Stimulated activated CD4-positive, alpha-beta T cell treated with anti-CD3 and anti-CD28 coated beads, Interleukin-15, amount 100 ng/mL, for 24 hours (primary cell): ENCODE results near the gene KCND1.
"Not testable (repeated sequence)": the region's sequence is repeated elsewhere in the genome, so short reads cannot be mapped to it uniquely, and the experiment has no call there.

ENCODE experiments used
- DNase-seq: peaks from one replicate; pipeline ENCODE4 v3.0.0-alpha.2; 2020

KCND1 gene

GRCh38 chrX:48971249-48972219 lies at the start of gene KCND1:
KCND1 (minus strand) TSS chrX:48971844; CDS start chrX:48970271, 1,573 bp downstream.
- DNase-seq, result peak; percentile 35

GRCh38 chrX:49019599-49020249 lies 48.1 kb upstream of the KCND1 start:
- no peak for DNase-seq

GRCh38 chrX:49019050-49019449 lies 47.4 kb upstream of the KCND1 start:
- no peak for DNase-seq

- DNase-seq, result no peak
These were observed 32.1 kb upstream of the KCND1 start for GRCh38 chrX:49003696-49004095.

- DNase-seq, result peak; percentile 78
These were observed 30.7 kb upstream of the KCND1 start, which contains the start of gene GRIPAP1 for GRCh38 chrX:49002091-49002935. GRIPAP1 (minus strand) TSS chrX:49002264; CDS start chrX:49002229, 35 bp downstream.

GRCh38 chrX:49001521-49002090 lies 30.0 kb upstream of the KCND1 start:
- DNase-seq, result peak; percentile 57

GRCh38 chrX:49000636-49001035 lies 29.0 kb upstream of the KCND1 start:
- no peak for DNase-seq

- no peak for DNase-seq
These were observed 27.4 kb upstream of the KCND1 start for GRCh38 chrX:48999030-48999429.

- DNase-seq, result no peak
These were observed 26.7 kb upstream of the KCND1 start for GRCh38 chrX:48998391-48998790.

GRCh38 chrX:48997865-48998264 lies 26.2 kb upstream of the KCND1 start:
- no peak for DNase-seq

GRCh38 chrX:48997455-48997854 lies 25.8 kb upstream of the KCND1 start:
- DNase-seq, result no peak

GRCh38 chrX:48996969-48997368 lies 25.3 kb upstream of the KCND1 start:
- peak; percentile 5 for DNase-seq

GRCh38 chrX:48992341-48992740 lies 20.7 kb upstream of the KCND1 start:
- DNase-seq, result no peak

- no peak for DNase-seq
These were observed 17.8 kb upstream of the KCND1 start for GRCh38 chrX:48989483-48989882.

GRCh38 chrX:48983896-48984295 lies 12.3 kb upstream of the KCND1 start:
- DNase-seq, result no peak

GRCh38 chrX:48983081-48983480 lies 11.4 kb upstream of the KCND1 start:
- DNase-seq, result no peak

GRCh38 chrX:48981178-48981577 lies 9.5 kb upstream of the KCND1 start:
- DNase-seq, result no peak

GRCh38 chrX:48980341-48980740 lies 8.7 kb upstream of the KCND1 start:
- not testable (repeated sequence) for DNase-seq

GRCh38 chrX:48978226-48978625 lies 6.6 kb upstream of the KCND1 start:
- no peak for DNase-seq

GRCh38 chrX:48976086-48976485 lies 4.4 kb upstream of the KCND1 start:
- DNase-seq, result no peak

- DNase-seq, result no peak
These were observed 3.9 kb upstream of the KCND1 start for GRCh38 chrX:48975541-48975940.

- DNase-seq, result no peak
These were observed 3.4 kb upstream of the KCND1 start for GRCh38 chrX:48975041-48975440.

- no peak for DNase-seq
These were observed 2.9 kb upstream of the KCND1 start for GRCh38 chrX:48974574-48974973.
